ENCODE data around the gene PKNOX2.

The PKNOX2 gene

GRCh38 chr11:125416981-125417935, 252.7 kb downstream of the PKNOX2 start:
- H3K27ac ChIP-seq (ENCODE audit: low read length), result no peak overlapping the region
- H3K36me3 ChIP-seq (ENCODE audit: insufficient read depth, low read depth, low read length), result no peaks in the 10 kb centered on the region
- no peak overlapping the region for H3K4me3 ChIP-seq (ENCODE audit: low read length)
- no peak overlapping the region for H3K9ac ChIP-seq (ENCODE audit: low read depth, low read length)
- H3K9me3 ChIP-seq (ENCODE audit: insufficient read depth, low read depth, low read length), result no peaks in the 10 kb centered on the region
- H3K27me3 ChIP-seq (ENCODE audit: insufficient read depth, low read length), result no peaks in the 10 kb centered on the region
- H3K4me1 ChIP-seq (ENCODE audit: insufficient read depth, low read length), result no peaks in the 10 kb centered on the region

DNA sequence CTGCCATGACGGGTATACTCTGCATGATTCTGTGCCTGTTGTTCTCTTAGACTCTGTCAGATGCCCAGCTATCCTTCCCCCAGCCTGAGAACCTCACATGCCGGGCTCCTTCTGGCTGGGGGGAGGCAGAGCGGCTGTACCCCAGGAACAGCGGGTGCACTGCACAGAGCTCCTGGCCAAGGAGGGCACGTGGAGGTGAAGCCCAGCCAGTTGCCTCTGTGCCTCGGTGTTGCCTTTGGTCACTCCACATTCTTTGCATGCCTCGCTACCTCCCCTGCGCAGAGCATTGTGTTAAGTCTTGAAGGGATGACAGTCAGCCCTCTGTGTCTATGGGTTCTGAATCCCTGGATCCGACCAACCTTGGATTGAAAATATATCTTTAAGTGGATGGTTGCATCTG, 253.8 kb downstream of the PKNOX2 start:
- no peaks in the 10 kb centered on the region for H3K27me3 ChIP-seq (ENCODE audit: insufficient read depth, low read length)
- H3K36me3 ChIP-seq (ENCODE audit: insufficient read depth, low read depth, low read length), result no peaks in the 10 kb centered on the region
- no peak overlapping the region for H3K9ac ChIP-seq (ENCODE audit: low read depth, low read length)
- H3K9me3 ChIP-seq (ENCODE audit: insufficient read depth, low read depth, low read length), result no peaks in the 10 kb centered on the region
- no peak overlapping the region for H3K27ac ChIP-seq (ENCODE audit: low read length)
- H3K4me3 ChIP-seq (ENCODE audit: low read length), result no peak overlapping the region
- no peaks in the 10 kb centered on the region for H3K4me1 ChIP-seq (ENCODE audit: insufficient read depth, low read length)

DNA sequence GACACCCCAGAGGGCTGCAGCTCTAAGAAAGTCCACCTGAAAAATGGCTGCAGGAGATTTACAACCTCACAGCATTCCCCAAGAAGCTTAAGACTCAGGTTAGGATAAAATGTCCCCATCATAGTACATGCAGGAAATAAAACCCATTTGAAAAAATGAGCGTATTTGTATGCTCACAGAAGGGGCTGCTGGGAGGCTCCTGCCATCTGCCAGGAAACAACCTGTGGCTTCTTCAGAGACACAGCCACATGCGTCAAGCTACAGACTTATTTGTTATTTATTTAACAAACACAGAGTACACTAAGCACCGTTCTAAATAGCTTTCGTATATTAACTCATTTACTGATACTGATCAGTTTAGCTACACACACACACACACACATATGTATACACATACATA, 258.1 kb downstream of the PKNOX2 start:
- Histone ChIP-seq H3K9me3 (ENCODE audit: insufficient read depth, low read depth, low read length) (no peaks in the 10 kb centered on the region), H3K36me3 (ENCODE audit: insufficient read depth, low read depth, low read length) (no peaks in the 10 kb centered on the region), H3K4me1 (ENCODE audit: insufficient read depth, low read length) (peaks cover 8% of the 10 kb centered on the region; the same call in 1 of the 2 replicates), H3K9ac (ENCODE audit: low read depth, low read length) (no peak overlapping the region), H3K27me3 (ENCODE audit: insufficient read depth, low read length) (no peaks in the 10 kb centered on the region), H3K27ac (ENCODE audit: low read length) (no peak overlapping the region), H3K4me3 (ENCODE audit: low read length) (no peak overlapping the region)

DNA sequence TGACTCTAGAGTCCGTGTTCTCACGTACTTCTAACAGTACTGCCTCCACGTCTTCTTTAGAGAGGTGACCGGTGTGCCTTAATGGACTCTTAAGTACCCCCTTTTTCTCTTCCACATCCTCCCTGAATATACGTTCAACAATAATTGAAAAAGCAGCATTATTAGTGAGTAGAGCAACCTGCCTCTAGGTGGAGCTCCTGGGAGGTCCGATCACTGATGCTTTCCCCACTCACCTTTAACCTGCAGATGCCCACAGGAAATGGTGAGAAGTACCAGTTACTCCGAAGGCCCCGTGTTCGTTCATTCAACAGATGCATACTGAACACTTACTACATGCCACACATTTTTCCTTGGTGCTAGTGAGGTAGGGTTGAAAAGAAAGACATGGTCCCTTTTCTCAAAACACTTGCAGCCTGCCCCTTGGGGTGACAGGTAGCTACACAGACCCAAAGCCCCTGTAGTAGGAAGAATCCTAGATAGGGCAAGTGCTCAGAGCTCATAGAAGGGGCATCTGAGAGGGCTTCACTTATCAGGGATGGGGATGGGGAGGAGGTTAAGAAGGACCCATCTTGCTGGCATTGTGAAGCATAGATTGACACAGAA, 258.8 kb downstream of the PKNOX2 start:
- Histone ChIP-seq H3K4me3 (ENCODE audit: low read length) (no peak overlapping the region), H3K27me3 (ENCODE audit: insufficient read depth, low read length) (no peaks in the 10 kb centered on the region), H3K9me3 (ENCODE audit: insufficient read depth, low read depth, low read length) (no peaks in the 10 kb centered on the region)

GRCh38 chr11:125425601-125426000, 261.1 kb downstream of the PKNOX2 start:
- Histone ChIP-seq H3K36me3 (ENCODE audit: insufficient read depth, low read depth, low read length) (no peaks in the 10 kb centered on the region), H3K9me3 (ENCODE audit: insufficient read depth, low read depth, low read length) (no peaks in the 10 kb centered on the region), H3K4me3 (ENCODE audit: low read length) (no peak overlapping the region), H3K27me3 (ENCODE audit: insufficient read depth, low read length) (no peaks in the 10 kb centered on the region), H3K27ac (ENCODE audit: low read length) (no peak overlapping the region), H3K9ac (ENCODE audit: low read depth, low read length) (no peak overlapping the region), H3K4me1 (ENCODE audit: insufficient read depth, low read length) (peaks cover 8% of the 10 kb centered on the region; the same call in 1 of the 2 replicates)

More for the DNA sequence above, 258.8 kb downstream of the PKNOX2 start:
- no peak overlapping the region for H3K9ac ChIP-seq (ENCODE audit: low read depth, low read length)
- peaks cover 8% of the 10 kb centered on the region; the same call in 1 of the 2 replicates for H3K4me1 ChIP-seq (ENCODE audit: insufficient read depth, low read length)
- no peaks in the 10 kb centered on the region for H3K36me3 ChIP-seq (ENCODE audit: insufficient read depth, low read depth, low read length)
- H3K27ac ChIP-seq (ENCODE audit: low read length), result no peak overlapping the region

GRCh38 chr11:125426818-125427528, 262.4 kb downstream of the PKNOX2 start:
- Histone ChIP-seq H3K4me3 (ENCODE audit: low read length) (no peak overlapping the region), H3K9me3 (ENCODE audit: insufficient read depth, low read depth, low read length) (no peaks in the 10 kb centered on the region), H3K27ac (ENCODE audit: low read length) (no peak overlapping the region), H3K27me3 (ENCODE audit: insufficient read depth, low read length) (no peaks in the 10 kb centered on the region), H3K4me1 (ENCODE audit: insufficient read depth, low read length) (peaks cover 8% of the 10 kb centered on the region; the same call in 1 of the 2 replicates), H3K36me3 (ENCODE audit: insufficient read depth, low read depth, low read length) (no peaks in the 10 kb centered on the region), H3K9ac (ENCODE audit: low read depth, low read length) (no peak overlapping the region)

- H3K9me3 ChIP-seq (ENCODE audit: insufficient read depth, low read depth, low read length), result no peaks in the 10 kb centered on the region
- H3K4me1 ChIP-seq (ENCODE audit: insufficient read depth, low read length), result peaks cover 9% of the 10 kb centered on the region; the same call in 1 of the 2 replicates
- H3K4me3 ChIP-seq (ENCODE audit: low read length), result no peak overlapping the region
- H3K27me3 ChIP-seq (ENCODE audit: insufficient read depth, low read length), result no peaks in the 10 kb centered on the region
- H3K36me3 ChIP-seq (ENCODE audit: insufficient read depth, low read depth, low read length), result no peaks in the 10 kb centered on the region
- H3K9ac ChIP-seq (ENCODE audit: low read depth, low read length), result no peak overlapping the region
- H3K27ac ChIP-seq (ENCODE audit: low read length), result no peak overlapping the region
These were observed 264.1 kb downstream of the PKNOX2 start for GRCh38 chr11:125428486-125429173.

DNA sequence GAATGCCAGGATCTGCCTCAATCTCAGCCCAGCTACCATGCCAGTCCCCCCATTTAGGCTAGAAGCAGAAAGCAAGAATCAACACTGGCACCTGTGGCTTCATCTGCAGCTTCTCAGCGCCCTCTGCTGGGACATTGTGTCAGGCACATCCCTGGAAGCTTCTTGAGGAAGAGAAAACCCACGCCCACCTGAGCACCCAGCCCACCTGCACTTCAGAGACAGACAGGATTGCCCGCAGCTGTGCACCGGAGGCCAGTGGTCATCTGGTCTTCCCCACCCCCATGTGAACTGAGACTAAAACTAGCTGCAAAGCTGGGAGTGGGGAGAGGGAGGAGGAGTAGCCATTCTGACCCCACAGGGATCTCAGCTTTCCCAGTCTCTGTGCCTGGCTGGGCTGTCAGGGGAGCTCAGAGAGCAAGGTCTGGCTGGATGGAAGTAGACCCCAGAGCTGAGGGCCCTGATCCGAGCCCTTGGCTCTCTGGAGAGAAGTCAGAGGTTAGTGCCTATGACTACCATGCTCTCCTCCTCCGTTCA, 264.7 kb downstream of the PKNOX2 start:
- no peaks in the 10 kb centered on the region for H3K27me3 ChIP-seq (ENCODE audit: insufficient read depth, low read length)
- H3K4me1 ChIP-seq (ENCODE audit: insufficient read depth, low read length), result peaks cover 13% of the 10 kb centered on the region; the same call in 1 of the 2 replicates
- H3K27ac ChIP-seq (ENCODE audit: low read length), result no peak overlapping the region
- no peak overlapping the region for H3K9ac ChIP-seq (ENCODE audit: low read depth, low read length)
- H3K36me3 ChIP-seq (ENCODE audit: insufficient read depth, low read depth, low read length), result no peaks in the 10 kb centered on the region
- no peak overlapping the region for H3K4me3 ChIP-seq (ENCODE audit: low read length)
- H3K9me3 ChIP-seq (ENCODE audit: insufficient read depth, low read depth, low read length), result no peaks in the 10 kb centered on the region

GRCh38 chr11:125429807-125430678, 265.5 kb downstream of the PKNOX2 start:
- no peaks in the 10 kb centered on the region for H3K27me3 ChIP-seq (ENCODE audit: insufficient read depth, low read length)
- no peaks in the 10 kb centered on the region for H3K9me3 ChIP-seq (ENCODE audit: insufficient read depth, low read depth, low read length)
- peaks cover 13% of the 10 kb centered on the region; the same call in 1 of the 2 replicates for H3K4me1 ChIP-seq (ENCODE audit: insufficient read depth, low read length)
- no peak overlapping the region for H3K27ac ChIP-seq (ENCODE audit: low read length)
- no peak overlapping the region for H3K4me3 ChIP-seq (ENCODE audit: low read length)
- no peaks in the 10 kb centered on the region for H3K36me3 ChIP-seq (ENCODE audit: insufficient read depth, low read depth, low read length)
- H3K9ac ChIP-seq (ENCODE audit: low read depth, low read length), result no peak overlapping the region

- Histone ChIP-seq H3K27ac (ENCODE audit: low read length) (no peak overlapping the region), H3K4me1 (ENCODE audit: insufficient read depth, low read length) (peaks cover 20% of the 10 kb centered on the region; the same call in 1 of the 2 replicates), H3K36me3 (ENCODE audit: insufficient read depth, low read depth, low read length) (no peaks in the 10 kb centered on the region), H3K9me3 (ENCODE audit: insufficient read depth, low read depth, low read length) (no peaks in the 10 kb centered on the region), H3K4me3 (ENCODE audit: low read length) (no peak overlapping the region), H3K27me3 (ENCODE audit: insufficient read depth, low read length) (no peaks in the 10 kb centered on the region), H3K9ac (ENCODE audit: low read depth, low read length) (no peak overlapping the region)
These were observed 266.5 kb downstream of the PKNOX2 start for GRCh38 chr11:125431009-125431408.

All from iPS-20b (cell line).